DND-41 (cell line): ENCODE data around the gene EVC2.

Experiments
- ATAC-seq: fragments of 200-7000 bp; cut with Tn5 transposase; 3 replicates; pipeline ENCODE4 v1.9.1; 2021; ENCODE audit warnings: low read depth; ENCODE audit not compliant: insufficient read depth
- DNase-seq: peaks from one replicate; pipeline ENCODE4 v3.0.0-alpha.2; 2020
- H2AFZ ChIP-seq: 2 replicates; pipeline ENCODE4 v1.6.0; 2012; ENCODE audit warnings: low read depth, low read length
- H3K27ac ChIP-seq: 2 replicates; pipeline ENCODE4 v1.5.1; 2012; ENCODE audit warnings: low read length, inconsistent platforms
- H3K27me3 ChIP-seq: fragments of 200-600 bp; sonication (generic); 2 replicates; pipeline ENCODE4 v1.6.0; 2012; ENCODE audit warnings: low read length, mild to moderate bottlenecking, inconsistent platforms; ENCODE audit not compliant: insufficient read depth, poor library complexity
- H3K36me3 ChIP-seq: 2 replicates; pipeline ENCODE4 v1.5.1; 2012; ENCODE audit warnings: low read length, inconsistent platforms; ENCODE audit not compliant: insufficient read depth
- H3K4me1 ChIP-seq: 2 replicates; pipeline ENCODE4 v1.5.1; 2012; ENCODE audit warnings: mild to moderate bottlenecking, low read length; ENCODE audit not compliant: insufficient read depth
- H3K4me2 ChIP-seq: 2 replicates; pipeline ENCODE4 v1.6.0; 2012; ENCODE audit warnings: mild to moderate bottlenecking, moderate library complexity, low read length, inconsistent platforms; ENCODE audit not compliant: insufficient read depth
- H3K4me3 ChIP-seq, 2 experiments: fragments of 200-600 bp in 1 of 2; shearing (Covaris generic) in 1 of 2; 2 replicates each; pipeline ENCODE4 v1.5.1; 2012 to 2016; ENCODE audit warnings: inconsistent platforms in 2 of 2, low read length in 2 of 2, mild to moderate bottlenecking in 2 of 2, low read depth in 1 of 2, moderate library complexity in 1 of 2
- H3K79me2 ChIP-seq: 2 replicates; pipeline ENCODE4 v1.6.0; 2012; ENCODE audit warnings: low read length, inconsistent platforms; ENCODE audit not compliant: insufficient read depth
- H3K9ac ChIP-seq: 2 replicates; pipeline ENCODE4 v1.6.0; 2012; ENCODE audit warnings: low read depth, mild to moderate bottlenecking, inconsistent platforms, low read length, moderate library complexity
- H3K9me3 ChIP-seq: 2 replicates; pipeline ENCODE4 v1.5.1; 2012; ENCODE audit warnings: low read length, moderate library complexity, mild to moderate bottlenecking, inconsistent platforms; ENCODE audit not compliant: insufficient read depth, severe bottlenecking
- H4K20me1 ChIP-seq: 2 replicates; pipeline ENCODE4 v1.6.0; 2012; ENCODE audit warnings: low read length; ENCODE audit not compliant: insufficient read depth
- EZH2 ChIP-seq: IDR thresholded peaks from 3 replicates; pipeline ENCODE4 v1.6.1; 2012; ENCODE audit warnings: borderline replicate concordance, low read depth, mild to moderate bottlenecking, moderate library complexity, low read length, inconsistent platforms; ENCODE audit not compliant: severe bottlenecking
- TF ChIP-seq, protein P1 (sequence below): IDR thresholded peaks from 2 replicates; pipeline ENCODE4 v1.5.1; 2012; ENCODE audit warnings: borderline replicate concordance, low read length, moderate library complexity, mild to moderate bottlenecking; ENCODE audit not compliant: poor library complexity, severe bottlenecking; ENCODE audit errors: extremely low read depth

The EVC2 gene

DNA sequence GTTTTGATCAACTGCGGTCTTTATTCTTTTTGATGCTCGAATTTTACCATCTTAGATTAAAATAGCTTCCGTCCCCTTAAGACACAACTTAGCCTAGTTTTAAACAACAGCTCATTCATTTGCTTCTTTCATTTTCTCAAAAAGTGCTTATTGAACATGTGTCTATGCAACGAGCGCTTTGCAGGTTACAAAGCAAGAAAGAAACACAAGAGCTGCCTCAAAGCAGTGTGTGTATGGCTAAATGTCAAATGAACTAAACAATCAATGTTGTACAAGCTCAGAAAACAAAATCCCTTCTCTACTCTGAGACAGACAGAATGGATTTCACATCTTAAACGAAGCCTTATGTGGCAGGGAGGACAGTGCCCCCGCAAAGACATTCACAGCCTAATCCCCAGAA lies 61.0 kb downstream of the EVC2 start:
- Histone ChIP-seq H3K27ac (no peak overlapping the region), H3K36me3 (no peaks in the 10 kb centered on the region), H3K9ac (no peak overlapping the region), H3K9me3 (no peaks in the 10 kb centered on the region), H2AFZ (no peak overlapping the region), H3K4me1 (no peaks in the 10 kb centered on the region), H3K4me2 (no peak overlapping the region), H3K79me2 (no peaks in the 10 kb centered on the region), H4K20me1 (no peaks in the 10 kb centered on the region), H3K4me3 (no peak overlapping the region), H3K27me3 (no peaks in the 10 kb centered on the region)
- DNase-seq (no peak), ATAC-seq (no peak)
- TF ChIP-seq, protein P1, sequence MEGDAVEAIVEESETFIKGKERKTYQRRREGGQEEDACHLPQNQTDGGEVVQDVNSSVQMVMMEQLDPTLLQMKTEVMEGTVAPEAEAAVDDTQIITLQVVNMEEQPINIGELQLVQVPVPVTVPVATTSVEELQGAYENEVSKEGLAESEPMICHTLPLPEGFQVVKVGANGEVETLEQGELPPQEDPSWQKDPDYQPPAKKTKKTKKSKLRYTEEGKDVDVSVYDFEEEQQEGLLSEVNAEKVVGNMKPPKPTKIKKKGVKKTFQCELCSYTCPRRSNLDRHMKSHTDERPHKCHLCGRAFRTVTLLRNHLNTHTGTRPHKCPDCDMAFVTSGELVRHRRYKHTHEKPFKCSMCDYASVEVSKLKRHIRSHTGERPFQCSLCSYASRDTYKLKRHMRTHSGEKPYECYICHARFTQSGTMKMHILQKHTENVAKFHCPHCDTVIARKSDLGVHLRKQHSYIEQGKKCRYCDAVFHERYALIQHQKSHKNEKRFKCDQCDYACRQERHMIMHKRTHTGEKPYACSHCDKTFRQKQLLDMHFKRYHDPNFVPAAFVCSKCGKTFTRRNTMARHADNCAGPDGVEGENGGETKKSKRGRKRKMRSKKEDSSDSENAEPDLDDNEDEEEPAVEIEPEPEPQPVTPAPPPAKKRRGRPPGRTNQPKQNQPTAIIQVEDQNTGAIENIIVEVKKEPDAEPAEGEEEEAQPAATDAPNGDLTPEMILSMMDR: no peak
- TF ChIP-seq EZH2: no peak

DNA sequence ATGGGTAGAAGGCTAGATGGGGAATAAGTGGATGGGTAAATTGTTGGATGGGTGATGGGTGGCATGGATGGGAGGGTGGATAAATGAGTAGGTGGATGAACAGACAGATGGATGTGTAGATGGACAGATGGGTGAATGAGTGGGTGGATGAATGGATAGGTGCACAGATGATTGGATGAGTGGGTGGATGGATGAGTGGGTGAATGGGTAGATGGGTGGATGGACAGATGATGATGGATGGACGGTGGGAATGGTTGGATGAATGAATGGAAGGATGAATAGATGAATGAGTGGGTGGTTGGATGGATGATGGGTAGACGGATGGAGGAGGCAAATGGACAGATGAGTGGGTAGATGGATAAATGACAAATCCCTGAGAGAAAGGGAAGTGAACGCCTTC lies 68.3 kb downstream of the EVC2 start:
- no peaks in the 10 kb centered on the region for H4K20me1 ChIP-seq
- H3K9me3 ChIP-seq: no peaks in the 10 kb centered on the region
- no peak overlapping the region for H3K4me3 ChIP-seq
- TF ChIP-seq EZH2: no peak
- TF ChIP-seq, protein P1: no peak
- H3K27me3 ChIP-seq: no peaks in the 10 kb centered on the region
- no peak overlapping the region for H3K9ac ChIP-seq
- DNase-seq: no peak
- no peaks in the 10 kb centered on the region for H3K36me3 ChIP-seq
- no peak overlapping the region for H3K27ac ChIP-seq
- no peaks in the 10 kb centered on the region for H3K79me2 ChIP-seq
- no peak overlapping the region for H3K4me2 ChIP-seq
- no peak overlapping the region for H2AFZ ChIP-seq
- H3K4me1 ChIP-seq: no peaks in the 10 kb centered on the region
- ATAC-seq: no peak

DNA sequence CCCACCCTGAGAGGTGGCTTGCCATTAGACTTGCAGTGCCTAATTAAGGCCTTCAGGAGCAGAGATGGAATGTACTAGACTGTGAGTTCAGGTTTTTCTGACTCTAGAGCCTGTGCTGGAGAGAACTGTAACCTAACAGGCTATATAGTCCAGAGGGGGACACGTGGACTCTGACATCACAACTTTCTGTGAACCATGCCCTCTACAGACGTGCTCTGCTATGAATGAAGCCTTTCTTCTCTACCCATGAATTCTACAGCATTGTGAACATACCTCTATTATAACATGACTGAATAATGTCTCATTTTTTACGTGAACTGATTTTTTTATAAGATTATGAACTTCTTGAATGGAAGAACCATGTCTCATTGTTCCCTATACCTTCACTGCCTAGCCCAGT lies 68.8 kb downstream of the EVC2 start:
- H3K9me3 ChIP-seq: no peaks in the 10 kb centered on the region
- H2AFZ ChIP-seq: no peak overlapping the region
- H3K4me2 ChIP-seq: no peak overlapping the region
- TF ChIP-seq, protein P1: no peak
- no peak overlapping the region for H3K27ac ChIP-seq
- H3K36me3 ChIP-seq: no peaks in the 10 kb centered on the region
- H3K4me3 ChIP-seq: no peak overlapping the region
- no peak overlapping the region for H3K9ac ChIP-seq
- no peaks in the 10 kb centered on the region for H3K27me3 ChIP-seq
- DNase-seq: no peak
- H3K4me1 ChIP-seq: no peaks in the 10 kb centered on the region
- no peak for ATAC-seq
- H3K79me2 ChIP-seq: no peaks in the 10 kb centered on the region
- no peaks in the 10 kb centered on the region for H4K20me1 ChIP-seq

GRCh38 chr4:5638976-5639375 lies 69.4 kb downstream of the EVC2 start:
- no peak overlapping the region for H3K27ac ChIP-seq
- no peaks in the 10 kb centered on the region for H3K27me3 ChIP-seq
- ATAC-seq (no peak), DNase-seq (no peak)
- no peak overlapping the region for H3K4me3 ChIP-seq
- no peaks in the 10 kb centered on the region for H3K79me2 ChIP-seq
- no peaks in the 10 kb centered on the region for H3K9me3 ChIP-seq
- H2AFZ ChIP-seq: no peak overlapping the region
- no peak overlapping the region for H3K9ac ChIP-seq
- H3K36me3 ChIP-seq: no peaks in the 10 kb centered on the region
- H3K4me2 ChIP-seq: no peak overlapping the region
- TF ChIP-seq, protein P1: no peak
- TF ChIP-seq EZH2: no peak
- no peaks in the 10 kb centered on the region for H4K20me1 ChIP-seq
- H3K4me1 ChIP-seq: no peaks in the 10 kb centered on the region
